Esophagus muscularis mucosa (tissue), 4 donors: ENCODE measurements around the gene STUM. TPM values are rescaled to one million over a fixed set of nuclear protein-coding genes. Genes with fewer than 3 reads are reported as not detected.

ENCODE experiments used
- DNase-seq: peaks from one replicate; pipeline ENCODE4 v3.0.0-alpha.2; 2017; ENCODE audit errors: extremely low spot score
- H3K27ac ChIP-seq, 4 donors: fragments of 200-600 bp; sonication (generic); replicated peaks in 1 of 4; 1 replicate in 3 of 4; 2 replicates in 1 of 4; pipeline ENCODE4 v1.5.1; 2016 to 2019; ENCODE audit warnings: mild to moderate bottlenecking in 1 of 4
- H3K27me3 ChIP-seq, 4 donors: fragments of 200-600 bp; sonication (generic); one replicate each; pipeline versions ENCODE4 v1.5.1 to v1.6.0; 2016 to 2019
- H3K36me3 ChIP-seq, 4 donors: fragments of 200-600 bp; sonication (generic); one replicate each; pipeline ENCODE4 v1.5.1; 2016 to 2019
- H3K4me1 ChIP-seq, 4 donors: fragments of 200-600 bp; sonication (generic); one replicate each; pipeline ENCODE4 v1.5.1; 2016 to 2019
- H3K4me3 ChIP-seq, 4 donors: fragments of 200-600 bp; sonication (generic); 1 replicate in 2 of 4; 2 replicates in 2 of 4; pipeline ENCODE4 v1.5.1; 2016 to 2019; ENCODE audit warnings: mild to moderate bottlenecking in 4 of 4, moderate library complexity in 1 of 4
- H3K9me3 ChIP-seq, 4 donors: fragments of 200-600 bp; sonication (generic); 1 replicate in 3 of 4; 2 replicates in 1 of 4; pipeline ENCODE4 v1.5.1; 2016 to 2019
- CTCF ChIP-seq, 3 experiments: fragments of 200-600 bp in 2 of 3; fragments of 450-650 bp in 1 of 3; sonication (generic) in 2 of 3; IDR thresholded peaks; one replicate each; pipeline ENCODE4 v1.5.1; 2017 to 2019; ENCODE audit warnings: antibody characterized with exemption in 3 of 3, mild to moderate bottlenecking in 2 of 3, moderate library complexity in 1 of 3
- EP300 ChIP-seq: sonication (generic); formaldehyde crosslinking; IDR thresholded peaks from one replicate; pipeline ENCODE4 v1.6.1; 2017; ENCODE audit warnings: antibody characterized with exemption
- POLR2A ChIP-seq: fragments of 450-650 bp; IDR thresholded peaks from one replicate; pipeline ENCODE4 v1.6.1; 2017; ENCODE audit warnings: antibody characterized with exemption, moderate library complexity, mild to moderate bottlenecking, low read depth
- POLR2AphosphoS5 ChIP-seq, 2 donors: sonication (generic); formaldehyde crosslinking; IDR thresholded peaks; one replicate each; pipeline ENCODE4 v1.6.1; 2017; ENCODE audit warnings: antibody characterized with exemption in 2 of 2
- WGBS: methylation state at CpG from one replicate; pipeline ENCODE4 v1.1.5; 2018; 5-methylcytosine and 5-hydroxymethylcytosine counted together
- intact Hi-C: fragments of 100-400 bp; cut with DNase I; formaldehyde crosslinking; loops from one replicate; pipeline ENCODE4 v1.15.1; 2023
- total RNA-seq, 4 donors: library from RNA; depleted of rRNA; stranded (reverse); fragments of >200 nt; gene quantifications; one replicate each; pipeline versions ENCODE4 v1.1.0 to v1.2.1, GENCODE V29; 2016

STUM gene
- total RNA-seq, 4 donors from 2014 or later = 3.1 to 7.6 (median 6.3) TPM

GRCh38 chr1:226575739-226576378 is 27.3 kb downstream of the STUM start:
- no peaks in the 10 kb centered on the region for H3K27me3 ChIP-seq
- no peaks in the 10 kb centered on the region for H3K9me3 ChIP-seq
- TF ChIP-seq CTCF (IDR thresholded peaks at IDR 0.05) (no peak), EP300 (no peak), POLR2AphosphoS5 (IDR thresholded peaks at IDR 0.05) (peak; percentile 15 to 48), POLR2A (no peak)
- intact Hi-C loops = no loop called here
- DNase-seq = no peak
- H3K4me3 ChIP-seq = peak overlapping the region in 1 of 4 donors; percentile 7
- no peaks in the 10 kb centered on the region for H3K36me3 ChIP-seq
- 40% methylated on average over 7 of the region's 9 CpGs for WGBS
- peak overlapping the region; percentile 69 to 78 (median 75) for H3K27ac ChIP-seq
- peaks cover 4 to 44% (median 33%) of the 10 kb centered on the region in 4 donors for H3K4me1 ChIP-seq

- TF ChIP-seq CTCF (IDR thresholded peaks at IDR 0.05) (no peak), POLR2AphosphoS5 (IDR thresholded peaks at IDR 0.05) (no peak), POLR2A (no peak)
- DNase-seq = no peak
- Histone ChIP-seq H3K9me3 (no peaks in the 10 kb centered on the region), H3K27ac (peak overlapping the region; percentile 69 to 78 (median 75)), H3K36me3 (no peaks in the 10 kb centered on the region), H3K4me3 (no peak overlapping the region), H3K27me3 (no peaks in the 10 kb centered on the region), H3K4me1 (peaks cover 4 to 42% (median 33%) of the 10 kb centered on the region in 4 donors)
- WGBS = 74% methylated on average over 3 of the region's 3 CpGs
- intact Hi-C loops = no loop called here
Observed at GRCh38 chr1:226576601-226577000, 28.0 kb downstream of the STUM start.

GRCh38 chr1:226577401-226578180 is 29.0 kb downstream of the STUM start:
- H3K27me3 ChIP-seq = no peaks in the 10 kb centered on the region
- WGBS = 92% methylated on average over 14 of the region's 15 CpGs
- no peak for DNase-seq
- intact Hi-C loops = no loop called here
- H3K4me1 ChIP-seq = peaks cover 4 to 38% (median 30%) of the 10 kb centered on the region in 4 donors
- TF ChIP-seq CTCF (IDR thresholded peaks at IDR 0.05) = no peak
- H3K36me3 ChIP-seq = no peaks in the 10 kb centered on the region
- H3K4me3 ChIP-seq = no peak overlapping the region
- no peaks in the 10 kb centered on the region for H3K9me3 ChIP-seq
- peak overlapping the region in 2 of 4 donors; percentile 5 to 78 for H3K27ac ChIP-seq

- Histone ChIP-seq H3K9me3 (no peaks in the 10 kb centered on the region), H3K36me3 (no peaks in the 10 kb centered on the region), H3K27ac (no peak overlapping the region), H3K4me3 (no peak overlapping the region), H3K27me3 (no peaks in the 10 kb centered on the region), H3K4me1 (peaks cover 4 to 37% (median 29%) of the 10 kb centered on the region in 4 donors)
- intact Hi-C loops = no loop called here
- no peak for DNase-seq
- TF ChIP-seq POLR2AphosphoS5 (IDR thresholded peaks at IDR 0.05) = no peak
- TF ChIP-seq EP300 = no peak
- TF ChIP-seq POLR2A = no peak
- TF ChIP-seq CTCF (IDR thresholded peaks at IDR 0.05) = no peak
- 91% methylated on average over 11 of the region's 11 CpGs for WGBS
Observed at GRCh38 chr1:226578946-226579578, 30.5 kb downstream of the STUM start.
